Caco-2 (cell line): Measurements from ENCODE around the gene ASRGL1. TPM values are rescaled to one million over a fixed set of nuclear protein-coding genes. Genes with fewer than 3 reads are reported as not detected.

Experiments
- BruUV-seq: library from RNA; stranded (reverse); fragments of 400-500 nt; replicated peaks from 2 replicates; lab custom pipeline; 2021; lab: Mats Ljungman, UMichigan
- CTCF ChIA-PET: fragments of 300-600 bp; sonication (Branson Sonifier 250); formaldehyde crosslinking; loops from one replicate; lab custom pipeline; 2022; ENCODE audit warnings: antibody characterized with exemption; lab: Charles Lee
- POLR2A ChIA-PET: fragments of 300-600 bp; sonication (Branson Sonifier 250); formaldehyde crosslinking; loops from one replicate; lab custom pipeline; 2022; ENCODE audit warnings: antibody characterized with exemption; lab: Charles Lee
- DNase-seq, 2 experiments: peaks; one replicate each; pipeline versions ENCODE4 v3.0.0 to v3.0.0-alpha.2; 2020 to 2022
- H3K27me3 ChIP-seq: replicated peaks from 2 replicates; pipeline ENCODE4 v1.6.0; 2011; ENCODE audit warnings: low read length; ENCODE audit not compliant: control insufficient read depth, insufficient read depth
- H3K36me3 ChIP-seq: 2 replicates; pipeline ENCODE4 v1.5.1; 2011; ENCODE audit warnings: low read length; ENCODE audit not compliant: control insufficient read depth, insufficient read depth
- H3K4me1 ChIP-seq: fragments of 250-450 bp; sonication (Bioruptor Pico); 2 replicates; pipeline ENCODE4 v1.5.1; 2020; ENCODE audit warnings: mild to moderate bottlenecking
- H3K4me3 ChIP-seq: 2 replicates; pipeline ENCODE4 v1.5.1; 2011; ENCODE audit warnings: low read depth, mild to moderate bottlenecking, control low read depth, low read length
- H3K9me3 ChIP-seq: fragments of 250-450 bp; sonication (Bioruptor Pico); 2 replicates; pipeline ENCODE4 v1.5.1; 2020; ENCODE audit warnings: mild to moderate bottlenecking, moderate library complexity
- H3K27ac Mint-ChIP-seq: one replicate; pipeline ENCODE4 v1.8.0; 2022; ENCODE audit warnings: mixed read lengths; ENCODE audit not compliant: unreplicated experiment
- H3K27me3 Mint-ChIP-seq: one replicate; pipeline ENCODE4 v1.8.0; 2022; ENCODE audit warnings: mixed read lengths; ENCODE audit not compliant: insufficient read depth, unreplicated experiment
- H3K36me3 Mint-ChIP-seq: one replicate; pipeline ENCODE4 v1.8.0; 2022; ENCODE audit warnings: mild to moderate bottlenecking, mixed read lengths; ENCODE audit not compliant: insufficient read depth, unreplicated experiment
- H3K4me1 Mint-ChIP-seq: one replicate; pipeline ENCODE4 v1.8.0; 2022; ENCODE audit warnings: low read depth, mixed read lengths; ENCODE audit not compliant: unreplicated experiment
- H3K4me3 Mint-ChIP-seq: one replicate; pipeline ENCODE4 v1.8.0; 2022; ENCODE audit warnings: mild to moderate bottlenecking, moderate library complexity, mixed read lengths; ENCODE audit not compliant: unreplicated experiment
- H3K9me3 Mint-ChIP-seq: one replicate; pipeline ENCODE4 v1.8.0; 2022; ENCODE audit warnings: mixed read lengths; ENCODE audit not compliant: unreplicated experiment
- intact Hi-C: fragments of 100-400 bp; cut with micrococcal nuclease; formaldehyde crosslinking; loops from one replicate; pipeline ENCODE4 v1.10.0; 2022; ENCODE audit not compliant: unreplicated experiment
- total RNA-seq: library from RNA; stranded (reverse); gene quantifications from 2 replicates; pipeline ENCODE4 v1.2.3, GENCODE V29; 2022
- TF ChIP-seq, protein P1 (sequence below), 2 experiments: fragments of 200-600 bp in 1 of 2; IDR thresholded peaks; 1 replicate in 1 of 2; 2 replicates in 1 of 2; pipeline versions ENCODE4 v1.5.1 to v1.8.0; 2011 to 2022; ENCODE audit warnings: antibody characterized with exemption in 1 of 2, control low read depth in 1 of 2, inconsistent platforms in 1 of 2, low read depth in 1 of 2, low read length in 1 of 2, mild to moderate bottlenecking in 1 of 2, moderate library complexity in 1 of 2; ENCODE audit not compliant: insufficient read depth in 1 of 2, severe bottlenecking in 1 of 2, unreplicated experiment in 1 of 2

ASRGL1 gene
- total RNA-seq, 1 experiment from 2014 or later, result 41.1 TPM

DNA sequence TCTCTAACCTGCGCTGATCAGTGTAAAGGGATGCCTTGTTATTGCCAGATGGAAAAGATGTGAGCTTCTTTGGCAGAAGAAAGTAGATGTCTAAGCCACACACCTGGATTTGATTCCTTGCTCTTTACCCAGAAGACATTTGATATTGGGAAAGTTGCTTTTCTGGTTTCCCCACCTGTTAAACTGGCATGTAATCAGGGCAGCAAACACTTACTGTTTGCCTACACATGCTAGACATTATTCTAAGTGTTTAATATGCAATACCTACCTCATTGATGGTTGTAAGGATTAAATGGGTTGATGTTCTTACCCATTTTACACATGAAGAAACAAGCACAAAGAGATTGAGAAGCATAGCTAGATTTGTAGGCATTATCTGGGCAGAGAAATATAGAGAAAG is 16.6 kb downstream of the ASRGL1 start:
- H3K27me3 ChIP-seq, result no peaks in the 10 kb centered on the region
- H3K4me3 Mint-ChIP-seq, result no peak overlapping the region
- no peak overlapping the region for H3K27ac Mint-ChIP-seq
- no peaks in the 10 kb centered on the region; the same call in 1 of the 2 replicates for H3K36me3 ChIP-seq
- H3K4me1 Mint-ChIP-seq, result peaks cover 7% of the 10 kb centered on the region
- no peaks in the 10 kb centered on the region for H3K9me3 ChIP-seq
- POLR2A ChIA-PET, result no interaction called here
- CTCF ChIA-PET, result no interaction called here
- TF ChIP-seq, protein P1, sequence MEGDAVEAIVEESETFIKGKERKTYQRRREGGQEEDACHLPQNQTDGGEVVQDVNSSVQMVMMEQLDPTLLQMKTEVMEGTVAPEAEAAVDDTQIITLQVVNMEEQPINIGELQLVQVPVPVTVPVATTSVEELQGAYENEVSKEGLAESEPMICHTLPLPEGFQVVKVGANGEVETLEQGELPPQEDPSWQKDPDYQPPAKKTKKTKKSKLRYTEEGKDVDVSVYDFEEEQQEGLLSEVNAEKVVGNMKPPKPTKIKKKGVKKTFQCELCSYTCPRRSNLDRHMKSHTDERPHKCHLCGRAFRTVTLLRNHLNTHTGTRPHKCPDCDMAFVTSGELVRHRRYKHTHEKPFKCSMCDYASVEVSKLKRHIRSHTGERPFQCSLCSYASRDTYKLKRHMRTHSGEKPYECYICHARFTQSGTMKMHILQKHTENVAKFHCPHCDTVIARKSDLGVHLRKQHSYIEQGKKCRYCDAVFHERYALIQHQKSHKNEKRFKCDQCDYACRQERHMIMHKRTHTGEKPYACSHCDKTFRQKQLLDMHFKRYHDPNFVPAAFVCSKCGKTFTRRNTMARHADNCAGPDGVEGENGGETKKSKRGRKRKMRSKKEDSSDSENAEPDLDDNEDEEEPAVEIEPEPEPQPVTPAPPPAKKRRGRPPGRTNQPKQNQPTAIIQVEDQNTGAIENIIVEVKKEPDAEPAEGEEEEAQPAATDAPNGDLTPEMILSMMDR (IDR thresholded peaks at IDR 0.05; ENCODE audit: insufficient read depth in 1 of 2, low read depth in 1 of 2, low read length in 1 of 2, severe bottlenecking in 1 of 2, unreplicated experiment in 1 of 2), result no peak
- H3K36me3 Mint-ChIP-seq, result peaks cover 11% of the 10 kb centered on the region
- peaks cover 8% of the 10 kb centered on the region; the same call in 1 of the 2 replicates for H3K4me1 ChIP-seq
- BruUV-seq, result no TSS peak
- H3K9me3 Mint-ChIP-seq, result no peaks in the 10 kb centered on the region
- H3K4me3 ChIP-seq, result no peak overlapping the region
- H3K27me3 Mint-ChIP-seq, result no peaks in the 10 kb centered on the region
- DNase-seq, result peak in 1 of 2 experiments; percentile 45
- intact Hi-C loops, result no loop called here

DNA sequence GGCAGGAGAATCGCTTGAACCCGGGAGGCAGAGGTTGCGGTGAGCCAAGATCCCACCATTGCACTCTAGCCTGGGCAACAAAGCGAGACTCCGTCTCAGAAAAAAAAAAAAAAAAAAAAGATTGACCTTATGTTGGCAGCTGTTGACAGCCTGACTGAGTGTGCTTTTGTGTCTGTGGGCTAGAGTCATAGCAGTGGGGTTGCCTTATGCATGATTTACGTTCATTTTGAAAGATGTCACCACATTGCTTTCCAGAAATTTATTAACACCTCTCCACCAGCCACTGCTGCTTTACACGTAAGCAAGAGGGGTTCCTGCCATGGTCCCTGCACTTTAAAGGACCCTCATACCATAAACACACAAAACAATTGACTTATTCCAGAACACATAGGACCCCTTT is 21.0 kb downstream of the ASRGL1 start:
- H3K36me3 ChIP-seq, result no peaks in the 10 kb centered on the region; the same call in none of the 2 replicates
- H3K4me3 ChIP-seq, result no peak overlapping the region
- H3K27me3 Mint-ChIP-seq, result no peaks in the 10 kb centered on the region
- CTCF ChIA-PET, result no interaction called here
- no peaks in the 10 kb centered on the region for H3K27me3 ChIP-seq
- H3K4me1 Mint-ChIP-seq, result no peaks in the 10 kb centered on the region
- TF ChIP-seq, protein P1 (IDR thresholded peaks at IDR 0.05; ENCODE audit: insufficient read depth in 1 of 2, low read depth in 1 of 2, low read length in 1 of 2, severe bottlenecking in 1 of 2, unreplicated experiment in 1 of 2), result no peak
- H3K27ac Mint-ChIP-seq, result no peak overlapping the region
- H3K4me1 ChIP-seq, result peaks cover 8% of the 10 kb centered on the region; the same call in 1 of the 2 replicates
- no peak for DNase-seq
- peaks cover 9% of the 10 kb centered on the region for H3K36me3 Mint-ChIP-seq
- POLR2A ChIA-PET, result interaction anchor here (0.6 kb wide), 1 partner anchor 216 kb away, joined by 3 read pairs; no protein-coding TSS in a partner anchor
- H3K9me3 Mint-ChIP-seq, result no peaks in the 10 kb centered on the region
- intact Hi-C loops, result no loop called here
- H3K9me3 ChIP-seq, result no peaks in the 10 kb centered on the region
- no peak overlapping the region for H3K4me3 Mint-ChIP-seq
- BruUV-seq, result no TSS peak

GRCh38 chr11:62359475-62359874 is 22.2 kb downstream of the ASRGL1 start:
- Histone ChIP-seq H3K4me3 (no peak overlapping the region), H3K9me3 (no peaks in the 10 kb centered on the region), H3K36me3 (no peaks in the 10 kb centered on the region; the same call in none of the 2 replicates), H3K4me1 (no peaks in the 10 kb centered on the region), H3K27me3 (no peaks in the 10 kb centered on the region)
- no peaks in the 10 kb centered on the region for H3K9me3 Mint-ChIP-seq
- ChIA-PET CTCF (no interaction called here), POLR2A (no interaction called here)
- no peak overlapping the region for H3K27ac Mint-ChIP-seq
- peaks cover 9% of the 10 kb centered on the region for H3K36me3 Mint-ChIP-seq
- no peaks in the 10 kb centered on the region for H3K4me1 Mint-ChIP-seq
- no TSS peak for BruUV-seq
- H3K4me3 Mint-ChIP-seq, result no peak overlapping the region
- intact Hi-C loops, result no loop called here
- DNase-seq, result no peak
- TF ChIP-seq, protein P1 (IDR thresholded peaks at IDR 0.05; ENCODE audit: insufficient read depth in 1 of 2, low read depth in 1 of 2, low read length in 1 of 2, severe bottlenecking in 1 of 2, unreplicated experiment in 1 of 2), result no peak
- no peaks in the 10 kb centered on the region for H3K27me3 Mint-ChIP-seq
